HCT116 (cell line): ENCODE measurements around the gene C2orf92. TPM values are rescaled to one million over a fixed set of nuclear protein-coding genes. Genes with fewer than 3 reads are reported as not detected.

Source experiments
- ATAC-seq: fragments of 200-7000 bp; cut with Tn5 transposase; 2 replicates; pipeline ENCODE4 v1.9.1; 2020; ENCODE audit warnings: mild to moderate bottlenecking, moderate library complexity
- BruUV-seq: library from RNA; stranded (reverse); fragments of 400-500 nt; replicated peaks from 2 replicates; lab custom pipeline; 2021; lab: Mats Ljungman, UMichigan
- CTCF ChIA-PET: fragments of 300-600 bp; sonication (Branson Sonifier 250); formaldehyde crosslinking; loops from one replicate; lab custom pipeline; 2021; ENCODE audit warnings: antibody characterized with exemption; lab: Charles Lee
- POLR2A ChIA-PET: fragments of 300-600, 350-600 bp; sonication (Branson Sonifier 250); formaldehyde crosslinking; loops from one replicate; lab custom pipeline; 2021; ENCODE audit warnings: antibody characterized with exemption; lab: Charles Lee
- RAD21 ChIA-PET, 2 experiments: fragments of 300-600 bp; sonication (Branson Sonifier 250); formaldehyde crosslinking; loops; one replicate each; lab custom pipeline; 2023; ENCODE audit warnings: low total read pairs in 2 of 2; ENCODE audit not compliant: uncharacterized antibody in 2 of 2, unreplicated experiment in 2 of 2, low non-redundant PET in 1 of 2; lab: Charles Lee
- DNase-seq: peaks from one replicate; pipeline ENCODE4 v3.0.0-alpha.2; 2010; ENCODE audit warnings: low read depth, low spot score
- H2AFZ ChIP-seq: fragments of 200-600 bp; shearing (Covaris generic), sonication (generic); 2 replicates; pipeline ENCODE4 v1.6.1; 2017; ENCODE audit warnings: low read depth, mixed run types, mixed read lengths, antibody characterized with exemption, low read length; ENCODE audit not compliant: poor library complexity, severe bottlenecking
- H3K27ac ChIP-seq: 2 replicates; pipeline ENCODE4 v1.5.1; 2012; ENCODE audit warnings: low read depth, low read length
- H3K27me3 ChIP-seq: fragments of 200-600 bp; sonication (generic); 2 replicates; pipeline ENCODE4 v1.6.1; 2016; ENCODE audit warnings: mixed run types, low read length, mixed read lengths; ENCODE audit not compliant: insufficient read depth
- H3K36me3 ChIP-seq, 2 experiments: fragments of 200-500 bp in 1 of 2; fragments of 200-600 bp in 1 of 2; sonication (Bioruptor generic) in 1 of 2; sonication (generic) in 1 of 2; 2 replicates each; pipeline versions ENCODE4 v1.5.1 to v1.6.1; 2014 to 2016; ENCODE audit warnings: low read length in 2 of 2, inconsistent platforms in 1 of 2, mixed read lengths in 1 of 2, mixed run types in 1 of 2; ENCODE audit not compliant: insufficient read depth in 2 of 2, control insufficient read depth in 1 of 2
- H3K4me1 ChIP-seq, 2 experiments: fragments of 200-600 bp in 1 of 2; sonication (generic) in 1 of 2; 2 replicates each; pipeline versions ENCODE4 v1.5.1 to v1.6.1; 2012 to 2017; ENCODE audit warnings: low read length in 2 of 2, inconsistent platforms in 1 of 2, mild to moderate bottlenecking in 1 of 2, mixed read lengths in 1 of 2, mixed run types in 1 of 2, moderate library complexity in 1 of 2; ENCODE audit not compliant: insufficient read depth in 2 of 2, control insufficient read depth in 1 of 2
- H3K4me2 ChIP-seq: fragments of 200-600 bp; sonication (generic); 2 replicates; pipeline ENCODE4 v1.6.1; 2017; ENCODE audit warnings: mixed run types, low read length, mixed read lengths
- H3K4me3 ChIP-seq, 2 experiments: fragments of 200-600 bp in 1 of 2; sonication (generic) in 1 of 2; replicated peaks in 1 of 2; 2 replicates each; pipeline ENCODE4 v1.5.1; 2011 to 2016; ENCODE audit warnings: low read length in 2 of 2, control low read depth in 1 of 2, low read depth in 1 of 2, mild to moderate bottlenecking in 1 of 2, mixed read lengths in 1 of 2, mixed run types in 1 of 2
- H3K79me2 ChIP-seq: fragments of 200-600 bp; sonication (generic); 2 replicates; pipeline ENCODE4 v1.6.1; 2017; ENCODE audit warnings: mild to moderate bottlenecking, mixed run types, low read length, moderate library complexity, mixed read lengths; ENCODE audit not compliant: insufficient read depth
- H3K9ac ChIP-seq: fragments of 200-600 bp; sonication (generic); 2 replicates; pipeline ENCODE4 v1.6.1; 2016; ENCODE audit warnings: low read length, mixed read lengths
- H3K9me2 ChIP-seq: fragments of 200-600 bp; sonication (generic), shearing (Covaris generic); 2 replicates; pipeline ENCODE4 v1.6.1; 2017; ENCODE audit warnings: mixed run types, mild to moderate bottlenecking, moderate library complexity; ENCODE audit not compliant: insufficient read depth
- H3K9me3 ChIP-seq, 2 experiments: fragments of 200-500 bp in 1 of 2; fragments of 200-600 bp in 1 of 2; sonication (Bioruptor generic) in 1 of 2; sonication (generic) in 1 of 2; 2 replicates each; pipeline ENCODE4 v1.6.1; 2014 to 2017; ENCODE audit warnings: low read length in 2 of 2, mixed read lengths in 2 of 2, inconsistent platforms in 1 of 2, low read depth in 1 of 2, mild to moderate bottlenecking in 1 of 2, mixed run types in 1 of 2, moderate library complexity in 1 of 2; ENCODE audit not compliant: control insufficient read depth in 1 of 2, insufficient read depth in 1 of 2
- H4K20me1 ChIP-seq: fragments of 200-600 bp; sonication (generic), shearing (Covaris generic); 2 replicates; pipeline ENCODE4 v1.6.1; 2017; ENCODE audit warnings: mixed run types, mild to moderate bottlenecking, moderate library complexity; ENCODE audit not compliant: insufficient read depth
- CEBPB ChIP-seq: IDR thresholded peaks from 2 replicates; pipeline ENCODE4 v1.6.1; 2012; ENCODE audit warnings: low read depth
- ELF1 ChIP-seq: IDR thresholded peaks from 2 replicates; pipeline ENCODE4 v1.6.1; 2012; ENCODE audit warnings: low read depth, borderline replicate concordance
- POLR2AphosphoS5 ChIP-seq: IDR thresholded peaks from 2 replicates; pipeline ENCODE4 v1.6.1; 2011; ENCODE audit warnings: mild to moderate bottlenecking, low read depth, low read length, moderate library complexity
- RAD21 ChIP-seq: IDR thresholded peaks from 2 replicates; pipeline ENCODE4 v1.6.1; 2012; ENCODE audit warnings: low read depth, mild to moderate bottlenecking
- SIN3A ChIP-seq: IDR thresholded peaks from 2 replicates; pipeline ENCODE4 v1.6.1; 2012; ENCODE audit warnings: low read depth
- SRF ChIP-seq: IDR thresholded peaks from 2 replicates; pipeline ENCODE4 v1.6.1; 2012; ENCODE audit warnings: low read depth
- TCF7L2 ChIP-seq: IDR thresholded peaks from 2 replicates; pipeline ENCODE4 v1.7.0; 2011; ENCODE audit warnings: borderline replicate concordance, inconsistent platforms; ENCODE audit not compliant: insufficient read depth, insufficient read length; ENCODE audit errors: extremely low read depth
- ZFX ChIP-seq: fragments of 450-650 bp; IDR thresholded peaks from 2 replicates; pipeline ENCODE4 v1.6.1; 2017
- ZNF274 ChIP-seq: fragments of 200-500 bp; sonication (Bioruptor generic); IDR thresholded peaks from 2 replicates; pipeline ENCODE4 v1.6.1; 2014; ENCODE audit warnings: mild to moderate bottlenecking, low read depth, low read length, inconsistent platforms
- intact Hi-C: fragments of 100-400 bp; cut with micrococcal nuclease; formaldehyde crosslinking; loops from 2 replicates; pipeline ENCODE4 v1.10.0; 2022
- total RNA-seq: library from RNA; stranded (reverse); gene quantifications from one replicate; pipeline ENCODE4 v1.2.1, GENCODE V29; 2021; ENCODE audit not compliant: unreplicated experiment
- TF ChIP-seq, protein P1 (sequence below): IDR thresholded peaks from 2 replicates; pipeline ENCODE4 v1.6.1; 2011; ENCODE audit warnings: mild to moderate bottlenecking, low read length, moderate library complexity; ENCODE audit not compliant: insufficient replicate concordance; ENCODE audit errors: extremely low read depth
- TF ChIP-seq, protein P2 (sequence below), 3 experiments: fragments of 200-600 bp in 1 of 3; sonication (generic) in 1 of 3; IDR thresholded peaks in 2 of 3; conservative IDR thresholded peaks in 1 of 3; 2 replicates each; pipeline ENCODE4 v1.5.1; 2012 to 2017; ENCODE audit warnings: low read depth in 2 of 3, low read length in 2 of 3, antibody characterized with exemption in 1 of 3, borderline replicate concordance in 1 of 3, control low read depth in 1 of 3, mild to moderate bottlenecking in 1 of 3, mixed read lengths in 1 of 3, mixed run types in 1 of 3, moderate library complexity in 1 of 3; ENCODE audit not compliant: insufficient read depth in 1 of 3

C2orf92 gene
- total RNA-seq, 1 experiment from 2014 or later = 3.0 TPM

DNA sequence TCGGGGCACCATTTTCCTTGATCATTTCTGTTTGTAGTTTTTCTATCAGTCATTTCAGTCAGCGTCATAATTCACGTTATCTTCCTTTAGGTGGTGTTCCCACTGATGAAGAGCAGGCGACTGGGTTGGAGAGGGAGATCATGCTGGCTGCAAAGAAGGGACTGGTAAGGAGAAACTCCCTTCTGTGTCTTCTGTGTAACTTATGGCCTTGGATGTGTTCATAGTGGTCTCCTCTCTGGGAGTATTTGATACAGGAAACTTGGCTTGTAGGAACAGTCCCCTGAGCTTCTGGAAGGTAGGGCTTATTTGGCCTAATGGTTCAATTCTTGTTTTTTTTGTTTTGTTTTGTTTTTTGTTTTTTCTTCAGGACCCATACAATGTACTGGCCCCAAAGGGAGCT lies 22.5 kb upstream of the C2orf92 start:
- CTCF ChIA-PET = interaction anchor here (1.4 to 1.6 kb wide), 2 partner anchors 15 to 17 kb away, joined by 3 to 12 read pairs; partner anchors contain the start of gene ACTR1B
- no peaks in the 10 kb centered on the region for H4K20me1 ChIP-seq
- no peak for TF ChIP-seq SIN3A
- TSS peak; percentile 65 for BruUV-seq
- RAD21 ChIA-PET = interaction anchor here in 1 of 2 experiments (1.0 kb wide), 1 partner anchor 17 kb away, joined by 3 read pairs; the partner anchor contains the start of gene ACTR1B
- H3K9me2 ChIP-seq = no peaks in the 10 kb centered on the region
- H3K36me3 ChIP-seq = peaks cover 22 to 25% of the 10 kb centered on the region in 2 experiments; a peak in 3 of 4 replicates
- ATAC-seq = no peak
- POLR2A ChIA-PET = no interaction called here
- no peak overlapping the region for H2AFZ ChIP-seq
- peaks cover 8 to 17% of the 10 kb centered on the region in 2 experiments for H3K4me1 ChIP-seq
- H3K79me2 ChIP-seq = peaks cover 20% of the 10 kb centered on the region
- H3K9ac ChIP-seq = peak overlapping the region; percentile 98
- DNase-seq = no peak
- no peaks in the 10 kb centered on the region for H3K9me3 ChIP-seq
- H3K27ac ChIP-seq = no peak overlapping the region
- intact Hi-C loops = no loop called here
- peak overlapping the region; percentile 89 for H3K4me2 ChIP-seq
- H3K27me3 ChIP-seq = no peaks in the 10 kb centered on the region
- peak overlapping the region; percentile 97 to 98 for H3K4me3 ChIP-seq

DNA sequence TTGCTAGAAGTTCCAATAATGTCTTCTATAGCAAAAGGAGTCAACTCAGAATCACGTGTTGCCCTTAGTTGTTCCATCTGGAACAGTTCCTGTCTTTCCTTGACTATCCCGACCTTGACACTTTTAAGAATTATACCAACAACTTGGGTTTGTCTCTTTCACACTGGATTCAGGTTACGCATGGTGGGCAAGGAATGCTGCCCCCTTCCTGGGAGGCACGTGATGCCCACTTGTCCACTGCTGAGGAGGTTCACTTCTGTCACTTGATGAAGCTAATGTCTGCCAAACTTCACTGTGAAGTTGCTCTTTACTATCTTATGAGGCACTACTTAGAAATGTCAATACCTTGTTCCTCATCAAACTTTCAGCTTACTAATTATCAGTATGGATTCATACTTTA lies 18.4 kb upstream of the C2orf92 start:
- peaks cover 18% of the 10 kb centered on the region for H3K79me2 ChIP-seq
- H3K4me2 ChIP-seq = no peak overlapping the region
- POLR2A ChIA-PET = interaction anchor here (1.4 kb wide), 1 partner anchor 13 kb away, joined by 5 read pairs; the partner anchor contains the start of gene ACTR1B
- no peaks in the 10 kb centered on the region for H3K27me3 ChIP-seq
- RAD21 ChIA-PET = no interaction called here
- H3K9me3 ChIP-seq = no peaks in the 10 kb centered on the region
- H3K4me3 ChIP-seq = no peak overlapping the region
- CTCF ChIA-PET = interaction anchor here (1.7 kb wide), 1 partner anchor 13 kb away, joined by 7 read pairs; the partner anchor contains the start of gene ACTR1B
- ATAC-seq (no peak), DNase-seq (no peak)
- peaks cover 0 to 8% of the 10 kb centered on the region in 2 experiments; a peak in 2 of 4 replicates for H3K4me1 ChIP-seq
- no peak overlapping the region for H3K9ac ChIP-seq
- BruUV-seq = no TSS peak
- no peak overlapping the region for H2AFZ ChIP-seq
- intact Hi-C loops = no loop called here
- no peaks in the 10 kb centered on the region for H4K20me1 ChIP-seq
- H3K27ac ChIP-seq = no peak overlapping the region
- H3K9me2 ChIP-seq = no peaks in the 10 kb centered on the region
- H3K36me3 ChIP-seq = peaks cover 22 to 25% of the 10 kb centered on the region in 2 experiments; a peak in 3 of 4 replicates
- TF ChIP-seq CEBPB = no peak
- TF ChIP-seq ZNF274 = no peak
- TF ChIP-seq POLR2AphosphoS5 = no peak
- no peak for TF ChIP-seq RAD21
- TF ChIP-seq, protein P1, sequence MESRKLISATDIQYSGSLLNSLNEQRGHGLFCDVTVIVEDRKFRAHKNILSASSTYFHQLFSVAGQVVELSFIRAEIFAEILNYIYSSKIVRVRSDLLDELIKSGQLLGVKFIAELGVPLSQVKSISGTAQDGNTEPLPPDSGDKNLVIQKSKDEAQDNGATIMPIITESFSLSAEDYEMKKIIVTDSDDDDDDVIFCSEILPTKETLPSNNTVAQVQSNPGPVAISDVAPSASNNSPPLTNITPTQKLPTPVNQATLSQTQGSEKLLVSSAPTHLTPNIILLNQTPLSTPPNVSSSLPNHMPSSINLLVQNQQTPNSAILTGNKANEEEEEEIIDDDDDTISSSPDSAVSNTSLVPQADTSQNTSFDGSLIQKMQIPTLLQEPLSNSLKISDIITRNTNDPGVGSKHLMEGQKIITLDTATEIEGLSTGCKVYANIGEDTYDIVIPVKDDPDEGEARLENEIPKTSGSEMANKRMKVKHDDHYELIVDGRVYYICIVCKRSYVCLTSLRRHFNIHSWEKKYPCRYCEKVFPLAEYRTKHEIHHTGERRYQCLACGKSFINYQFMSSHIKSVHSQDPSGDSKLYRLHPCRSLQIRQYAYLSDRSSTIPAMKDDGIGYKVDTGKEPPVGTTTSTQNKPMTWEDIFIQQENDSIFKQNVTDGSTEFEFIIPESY = no peak
- TF ChIP-seq ELF1 = no peak
- TF ChIP-seq, protein P2, sequence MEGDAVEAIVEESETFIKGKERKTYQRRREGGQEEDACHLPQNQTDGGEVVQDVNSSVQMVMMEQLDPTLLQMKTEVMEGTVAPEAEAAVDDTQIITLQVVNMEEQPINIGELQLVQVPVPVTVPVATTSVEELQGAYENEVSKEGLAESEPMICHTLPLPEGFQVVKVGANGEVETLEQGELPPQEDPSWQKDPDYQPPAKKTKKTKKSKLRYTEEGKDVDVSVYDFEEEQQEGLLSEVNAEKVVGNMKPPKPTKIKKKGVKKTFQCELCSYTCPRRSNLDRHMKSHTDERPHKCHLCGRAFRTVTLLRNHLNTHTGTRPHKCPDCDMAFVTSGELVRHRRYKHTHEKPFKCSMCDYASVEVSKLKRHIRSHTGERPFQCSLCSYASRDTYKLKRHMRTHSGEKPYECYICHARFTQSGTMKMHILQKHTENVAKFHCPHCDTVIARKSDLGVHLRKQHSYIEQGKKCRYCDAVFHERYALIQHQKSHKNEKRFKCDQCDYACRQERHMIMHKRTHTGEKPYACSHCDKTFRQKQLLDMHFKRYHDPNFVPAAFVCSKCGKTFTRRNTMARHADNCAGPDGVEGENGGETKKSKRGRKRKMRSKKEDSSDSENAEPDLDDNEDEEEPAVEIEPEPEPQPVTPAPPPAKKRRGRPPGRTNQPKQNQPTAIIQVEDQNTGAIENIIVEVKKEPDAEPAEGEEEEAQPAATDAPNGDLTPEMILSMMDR (IDR thresholded peaks at IDR 0.05 in 2 of 3, conservative IDR thresholded peaks at IDR 0.05 in 1 of 3; ENCODE audit: borderline replicate concordance in 1 of 3, insufficient read depth in 1 of 3, low read depth in 2 of 3, low read length in 2 of 3) = no peak
- TF ChIP-seq SRF = no peak
- TF ChIP-seq ZFX = no peak
- no peak for TF ChIP-seq TCF7L2
